Ureter (tissue), 1 donor: ENCODE data around the gene AMT. TPM values are rescaled to one million over a fixed set of nuclear protein-coding genes. Genes with fewer than 3 reads are reported as not detected.

Source experiments
- DNase-seq: peaks from one replicate; pipeline ENCODE4 v3.0.0-alpha.2; 2020; ENCODE audit warnings: low spot score
- total RNA-seq: library from RNA; stranded (reverse); gene quantifications from one replicate; pipeline ENCODE4 v1.2.4, GENCODE V29; 2023
- donor health status: DM: yes; HTN: yes; CAD: no.

AMT gene
- total RNA-seq, 1 donor from 2014 or later: 29.1 TPM

GRCh38 chr3:49389297-49389696, 33.0 kb downstream of the AMT start:
- no peak for DNase-seq

- DNase-seq: no peak
These were observed 33.9 kb downstream of the AMT start for GRCh38 chr3:49388289-49388820.

- DNase-seq: no peak
These were observed 34.6 kb downstream of the AMT start for GRCh38 chr3:49387721-49388120.

- DNase-seq: no peak
These were observed 36.1 kb downstream of the AMT start for GRCh38 chr3:49386056-49386756.

GRCh38 chr3:49385617-49386016, 36.7 kb downstream of the AMT start:
- no peak for DNase-seq

- DNase-seq: no peak
These were observed 38.9 kb downstream of the AMT start for GRCh38 chr3:49383387-49383786.

GRCh38 chr3:49378249-49378895, 43.9 kb downstream of the AMT start:
- DNase-seq: no peak

GRCh38 chr3:49377483-49377882, 44.8 kb downstream of the AMT start:
- DNase-seq: no peak

GRCh38 chr3:49371946-49372345, 50.3 kb downstream of the AMT start:
- DNase-seq: no peak

GRCh38 chr3:49370585-49371290, 51.5 kb downstream of the AMT start:
- no peak for DNase-seq

Other genes with a start within 250 kb of the AMT start
- gene C3orf62, start 145.2 kb downstream of the AMT start, total RNA-seq: 8.9 TPM
- gene USP4, start 82.4 kb downstream of the AMT start, total RNA-seq: 93.3 TPM
- gene GPX1, start 64.1 kb downstream of the AMT start, total RNA-seq: 270 TPM
- gene RHOA, start 10.5 kb downstream of the AMT start, total RNA-seq: 379 TPM
- gene TCTA, start 10.1 kb downstream of the AMT start, total RNA-seq: 37.1 TPM
- gene NICN1, start 6.9 kb upstream of the AMT start, total RNA-seq: 27.4 TPM
- 94.0 TPM for gene DAG1, start 47.8 kb upstream of the AMT start, total RNA-seq
- gene BSN, start 132.0 kb upstream of the AMT start, total RNA-seq: 2.4 TPM